ENCODE measurements around the gene CCDC159.

CCDC159 gene

DNA sequence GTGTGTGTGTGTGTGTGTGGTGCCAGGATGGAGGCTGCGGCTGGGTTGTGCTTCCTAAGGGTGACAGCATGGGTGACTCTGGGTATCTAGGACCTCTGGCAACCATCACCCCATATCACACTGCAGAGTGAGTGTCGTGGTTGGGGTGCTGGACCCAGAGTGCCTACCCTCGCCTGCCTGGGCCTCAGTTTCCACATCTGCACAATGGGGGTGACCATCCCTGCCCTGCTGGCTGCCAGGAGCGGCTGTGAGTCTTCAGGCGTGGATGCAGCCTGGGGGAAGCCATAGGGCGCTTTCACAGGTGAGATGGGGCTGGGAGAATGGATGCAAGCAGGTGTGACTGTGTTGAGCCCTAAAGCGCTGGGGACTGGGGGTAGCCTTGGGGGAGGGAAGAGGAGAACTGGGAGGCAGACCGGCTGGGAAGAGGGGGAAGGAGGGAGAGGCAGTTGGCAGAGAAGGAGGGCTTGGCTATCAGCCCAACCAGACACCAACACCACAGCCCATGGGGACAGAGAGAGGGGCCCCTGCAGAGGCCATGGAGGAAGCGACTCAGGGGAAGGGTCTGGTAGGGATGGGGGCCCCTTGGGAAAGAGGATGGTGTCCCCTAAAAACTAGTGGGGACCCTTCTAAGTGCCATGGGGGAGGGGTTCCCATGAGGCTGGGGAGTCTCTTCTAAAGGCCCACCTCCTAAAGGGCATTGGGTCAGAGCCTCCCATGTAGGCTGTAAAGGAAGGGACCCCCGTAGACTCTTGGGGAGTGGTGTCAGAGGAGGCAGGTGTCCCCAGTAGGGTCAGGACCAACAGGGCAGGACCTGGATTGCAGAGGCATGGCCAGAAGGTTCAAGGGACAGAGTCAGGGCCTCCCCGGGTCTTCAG lies 10.6 kb downstream of the CCDC159 start:
- no peak for TF ChIP-seq CTCF (IDR thresholded peaks at IDR 0.05; ENCODE audit: extremely low read depth, missing control alignments)
- DNase-seq (ENCODE audit: low spot score): peak; percentile 38

DNA sequence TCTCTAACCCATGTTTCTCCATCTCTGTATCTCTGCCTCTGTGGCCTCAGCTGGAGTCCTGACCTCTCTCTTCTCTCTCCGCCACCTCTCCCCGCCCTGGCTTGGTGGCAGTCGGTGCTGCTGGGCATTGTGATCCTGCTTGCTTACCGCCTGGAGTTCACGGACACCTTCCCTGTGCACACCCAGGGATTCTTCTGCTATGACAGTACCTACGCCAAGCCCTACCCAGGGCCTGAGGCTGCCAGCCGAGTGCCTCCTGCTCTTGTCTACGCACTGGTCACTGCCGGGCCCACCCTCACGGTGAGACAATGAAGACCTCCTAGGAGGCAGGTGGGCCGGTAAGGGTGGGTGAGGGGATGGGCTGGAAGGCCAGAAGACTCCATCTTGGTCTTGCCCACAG lies 13.1 kb downstream of the CCDC159 start:
- no peak for TF ChIP-seq CTCF (IDR thresholded peaks at IDR 0.05; ENCODE audit: extremely low read depth, missing control alignments)
- DNase-seq (ENCODE audit: low spot score): no peak

GRCh38 chr19:11361037-11361770 lies 14.9 kb downstream of the CCDC159 start:
- no peak for TF ChIP-seq CTCF (IDR thresholded peaks at IDR 0.05; ENCODE audit: extremely low read depth, missing control alignments)
- no peak for DNase-seq (ENCODE audit: low spot score)

- DNase-seq (ENCODE audit: low spot score): peak; percentile 36
- no peak for TF ChIP-seq CTCF (IDR thresholded peaks at IDR 0.05; ENCODE audit: extremely low read depth, missing control alignments)
Measured at GRCh38 chr19:11361771-11362731, 15.7 kb downstream of the CCDC159 start.

DNA sequence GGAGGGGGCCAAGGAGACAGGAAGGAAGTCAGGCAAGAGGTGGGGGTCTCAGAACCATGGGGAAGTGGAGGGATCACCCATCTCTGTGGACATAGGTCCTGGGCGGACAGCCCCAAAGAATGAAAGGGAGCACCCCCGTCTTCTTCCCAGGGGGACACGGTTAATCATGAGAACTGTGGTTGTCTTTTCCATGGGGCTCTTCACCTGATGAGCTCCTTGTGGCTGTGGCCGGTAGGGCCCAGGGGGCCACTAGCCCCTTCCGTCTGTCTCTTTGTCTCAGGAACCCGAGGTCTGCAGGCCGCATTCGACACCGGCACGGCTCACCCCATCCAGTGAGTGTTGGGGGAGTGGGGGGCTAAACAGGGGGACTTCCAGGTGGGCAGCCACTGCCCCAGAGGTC lies 17.6 kb downstream of the CCDC159 start:
- DNase-seq (ENCODE audit: low spot score): no peak
- TF ChIP-seq CTCF (IDR thresholded peaks at IDR 0.05; ENCODE audit: extremely low read depth, missing control alignments): no peak

GRCh38 chr19:11364296-11364904 lies 18.1 kb downstream of the CCDC159 start:
- no peak for TF ChIP-seq CTCF (IDR thresholded peaks at IDR 0.05; ENCODE audit: extremely low read depth, missing control alignments)
- DNase-seq (ENCODE audit: low spot score): peak; percentile 7

All from GM20000 (cell line).